Effector memory CD4-positive, alpha-beta T cell (primary cell): ENCODE measurements around the gene SNAP91.

Experiments
- DNase-seq, 3 donors: peaks; one replicate each; pipeline ENCODE4 v3.0.0-alpha.2; 2020
- H3K27ac ChIP-seq: 2 replicates; pipeline ENCODE4 v1.7.0; 2013; ENCODE audit warnings: mild to moderate bottlenecking, low read length, moderate library complexity; ENCODE audit not compliant: insufficient read depth, poor library complexity, severe bottlenecking
- H3K27me3 ChIP-seq: replicated peaks from 2 replicates; pipeline ENCODE4 v1.7.0; 2013; ENCODE audit warnings: mild to moderate bottlenecking, low read length; ENCODE audit not compliant: insufficient read depth, control insufficient read depth, poor library complexity, severe bottlenecking
- H3K36me3 ChIP-seq: 2 replicates; pipeline ENCODE4 v1.7.0; 2013; ENCODE audit warnings: mild to moderate bottlenecking, low read length, moderate library complexity; ENCODE audit not compliant: control insufficient read depth, insufficient read depth
- H3K4me1 ChIP-seq: 2 replicates; pipeline ENCODE4 v1.7.0; 2013; ENCODE audit warnings: low read length, mild to moderate bottlenecking; ENCODE audit not compliant: control insufficient read depth, insufficient read depth, poor library complexity, severe bottlenecking
- H3K4me3 ChIP-seq: 2 replicates; pipeline ENCODE4 v1.7.0; 2013; ENCODE audit warnings: low read length, low read depth, mild to moderate bottlenecking; ENCODE audit not compliant: insufficient read depth, poor library complexity, severe bottlenecking
- H3K9me3 ChIP-seq: 2 replicates; pipeline ENCODE4 v1.7.0; 2013; ENCODE audit warnings: mild to moderate bottlenecking, low read length, moderate library complexity; ENCODE audit not compliant: control insufficient read depth

Gene SNAP91

DNA sequence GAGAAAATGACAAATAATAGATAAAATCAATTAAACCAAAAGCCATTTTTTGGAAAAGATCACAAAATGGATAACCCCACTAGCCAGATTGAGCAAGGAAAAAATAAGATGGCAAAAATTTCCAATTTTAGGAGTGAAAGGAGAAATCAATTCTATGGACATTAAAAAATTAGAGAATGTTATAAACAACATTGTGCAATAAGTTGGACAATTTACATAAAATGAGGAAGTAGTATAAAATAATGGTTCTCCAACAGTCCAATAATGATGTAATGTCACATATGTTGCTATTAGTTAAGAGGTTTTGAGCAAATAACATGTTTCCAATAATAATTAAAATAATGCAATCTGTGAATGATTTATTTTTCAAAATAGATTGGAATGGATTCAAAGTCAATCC, 3.1 kb upstream of the SNAP91 start:
- no peaks in the 10 kb centered on the region for H3K9me3 ChIP-seq
- H3K4me3 ChIP-seq = no peak overlapping the region
- no peaks in the 10 kb centered on the region for H3K36me3 ChIP-seq
- no peak overlapping the region for H3K27ac ChIP-seq
- DNase-seq = no peak
- H3K27me3 ChIP-seq = peaks cover 7% of the 10 kb centered on the region
- no peaks in the 10 kb centered on the region for H3K4me1 ChIP-seq

DNA sequence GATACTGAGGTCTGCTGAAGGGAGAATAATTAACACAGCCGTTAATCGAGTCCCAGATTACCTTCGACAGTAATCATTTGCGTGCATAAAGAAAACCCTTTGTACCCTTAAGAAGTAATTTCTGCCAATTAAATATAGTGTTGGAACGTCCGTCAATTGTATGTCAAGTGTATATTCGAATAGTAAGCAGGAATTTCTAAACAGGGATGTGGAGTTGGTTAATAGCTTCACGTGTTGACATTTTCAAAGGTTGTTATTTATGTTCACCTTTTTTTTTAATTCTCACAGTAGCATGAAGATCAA, 798 bp upstream of the SNAP91 start:
- H3K27me3 ChIP-seq = peaks cover 7% of the 10 kb centered on the region
- H3K4me3 ChIP-seq = no peak overlapping the region
- no peaks in the 10 kb centered on the region for H3K4me1 ChIP-seq
- no peak for DNase-seq
- no peak overlapping the region for H3K27ac ChIP-seq
- H3K36me3 ChIP-seq = no peaks in the 10 kb centered on the region
- no peaks in the 10 kb centered on the region for H3K9me3 ChIP-seq

DNA sequence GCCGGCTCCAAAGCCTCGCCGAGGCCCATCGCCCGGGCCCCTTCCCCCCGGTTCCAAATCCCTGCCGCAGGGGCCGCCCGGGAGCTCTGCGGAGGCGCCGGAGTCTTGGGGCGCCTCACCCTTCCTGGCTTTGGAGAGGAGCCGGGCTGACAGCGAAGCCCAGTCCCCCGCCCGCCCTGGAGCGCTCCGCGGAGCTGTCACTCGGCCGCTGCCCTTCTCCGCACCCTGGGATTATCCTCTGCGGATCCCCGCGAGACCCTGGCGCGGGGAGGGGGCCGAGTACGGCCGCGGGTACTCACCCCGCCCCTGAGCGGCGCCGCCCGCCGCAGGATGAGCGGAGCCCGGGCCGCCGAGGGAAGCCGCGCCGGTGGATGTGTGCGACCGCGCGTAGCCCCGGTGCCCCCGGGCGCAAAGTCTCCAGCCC, 343 bp downstream of the SNAP91 start:
- H3K27me3 ChIP-seq = peaks cover 7% of the 10 kb centered on the region
- no peaks in the 10 kb centered on the region for H3K36me3 ChIP-seq
- DNase-seq = no peak
- H3K4me3 ChIP-seq = no peak overlapping the region
- H3K9me3 ChIP-seq = no peaks in the 10 kb centered on the region
- no peak overlapping the region for H3K27ac ChIP-seq
- no peaks in the 10 kb centered on the region for H3K4me1 ChIP-seq

DNA sequence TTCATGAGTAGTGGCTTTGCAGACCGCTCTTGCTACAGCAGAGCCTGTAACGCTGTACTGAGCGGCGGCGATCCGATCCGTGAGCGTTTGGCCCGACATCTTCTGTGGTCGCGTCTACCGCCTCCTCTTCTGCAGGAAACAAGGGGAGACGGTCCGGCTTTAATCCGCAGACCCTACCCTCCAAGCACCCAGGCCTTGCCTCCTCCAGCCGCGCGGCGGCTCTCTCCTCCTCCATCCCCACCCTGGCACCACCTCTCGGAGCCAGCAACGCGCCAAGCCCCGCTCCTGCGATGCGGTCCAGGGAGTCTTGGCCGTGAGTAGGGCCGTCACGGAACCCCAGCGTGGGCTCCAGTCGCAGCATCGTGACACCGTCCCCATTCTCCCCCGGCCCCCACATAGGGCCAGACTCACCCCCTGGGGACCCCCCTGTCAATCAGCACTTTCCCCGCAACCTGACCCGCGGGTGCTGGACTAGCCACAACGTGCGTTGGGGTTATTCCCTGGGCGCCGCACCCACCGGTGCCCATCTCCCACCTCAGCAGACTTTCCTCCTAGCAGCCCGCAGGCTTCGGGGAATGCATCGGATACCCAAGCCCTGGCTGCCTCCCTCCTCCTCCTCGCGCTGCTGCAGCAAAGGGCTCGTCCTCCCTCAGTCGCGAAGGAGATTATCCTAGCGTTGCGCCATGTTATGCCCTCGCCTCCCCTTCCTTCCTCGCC, 914 bp downstream of the SNAP91 start:
- H3K4me1 ChIP-seq = no peaks in the 10 kb centered on the region
- H3K9me3 ChIP-seq = no peaks in the 10 kb centered on the region
- H3K36me3 ChIP-seq = no peaks in the 10 kb centered on the region
- no peak for DNase-seq
- H3K4me3 ChIP-seq = no peak overlapping the region
- peaks cover 7% of the 10 kb centered on the region for H3K27me3 ChIP-seq
- H3K27ac ChIP-seq = no peak overlapping the region

DNA sequence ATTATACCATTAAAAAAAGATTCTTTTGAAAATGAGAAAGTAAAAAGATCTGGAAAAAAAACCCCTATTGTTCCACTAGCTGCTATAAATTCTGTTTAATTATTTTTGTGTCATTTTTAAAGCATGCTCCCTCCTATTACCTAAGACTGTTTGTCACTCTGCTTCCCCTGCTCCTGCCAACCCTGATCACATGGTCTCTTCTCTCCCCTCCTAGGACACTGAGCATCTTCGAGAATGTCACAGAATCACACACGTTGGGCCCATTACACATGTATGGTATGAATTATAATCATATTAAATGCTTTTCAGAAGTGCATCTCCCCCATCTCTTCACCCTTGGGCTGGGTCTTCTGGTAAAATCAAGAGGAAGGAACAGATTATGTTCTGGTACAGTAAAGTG, 6.2 kb downstream of the SNAP91 start:
- H3K27ac ChIP-seq = no peak overlapping the region

DNA sequence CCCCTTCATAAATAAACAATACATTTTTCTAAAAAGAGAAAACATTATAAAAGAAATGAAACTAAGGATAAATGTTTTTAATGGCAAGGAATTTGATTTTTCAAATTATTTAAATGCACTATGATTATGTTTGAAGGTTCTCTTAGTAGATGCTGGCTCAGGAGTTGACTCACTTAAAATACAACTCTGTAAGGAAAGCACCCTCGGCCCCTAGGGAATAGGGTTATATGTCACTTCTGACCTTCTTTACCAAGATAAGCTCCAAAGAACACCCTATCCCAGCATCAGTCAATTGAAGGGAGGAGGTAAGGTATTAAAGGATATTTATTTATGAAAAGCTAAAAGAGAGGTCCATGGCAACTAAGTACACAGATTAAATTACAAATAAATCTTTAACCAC, 6.8 kb downstream of the SNAP91 start:
- Histone ChIP-seq H3K4me3 (no peak overlapping the region), H3K27ac (no peak overlapping the region), H3K4me1 (no peaks in the 10 kb centered on the region), H3K27me3 (no peaks in the 10 kb centered on the region), H3K36me3 (no peaks in the 10 kb centered on the region), H3K9me3 (no peaks in the 10 kb centered on the region)
- no peak for DNase-seq

More for the DNA sequence above, 6.2 kb downstream of the SNAP91 start:
- Histone ChIP-seq H3K9me3 (no peaks in the 10 kb centered on the region), H3K4me1 (no peaks in the 10 kb centered on the region), H3K4me3 (no peak overlapping the region), H3K27me3 (peaks cover 2% of the 10 kb centered on the region), H3K36me3 (no peaks in the 10 kb centered on the region)
- no peak for DNase-seq

DNA sequence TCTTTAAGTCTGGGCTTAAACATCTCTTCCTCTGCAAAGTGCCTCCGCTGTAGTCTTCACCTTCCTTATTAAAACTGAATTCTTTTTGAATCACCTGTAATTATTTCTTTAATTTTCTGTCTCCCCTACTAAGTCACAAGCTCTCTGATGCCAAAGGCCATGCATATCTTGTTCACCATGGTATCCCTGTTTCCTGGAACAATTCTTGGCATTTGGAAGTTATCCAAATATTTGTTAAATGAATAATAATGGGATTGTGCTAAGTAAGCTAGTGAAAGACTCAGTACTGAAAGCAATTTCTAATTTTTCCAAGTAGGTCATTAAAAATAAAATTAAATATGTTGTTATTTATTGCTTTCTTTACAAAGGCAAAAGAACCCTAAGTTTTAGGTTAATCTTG, 12.2 kb downstream of the SNAP91 start:
- no peaks in the 10 kb centered on the region for H3K9me3 ChIP-seq
- no peaks in the 10 kb centered on the region for H3K27me3 ChIP-seq
- no peaks in the 10 kb centered on the region for H3K36me3 ChIP-seq
- no peak overlapping the region for H3K4me3 ChIP-seq
- H3K4me1 ChIP-seq = no peaks in the 10 kb centered on the region
- H3K27ac ChIP-seq = no peak overlapping the region
- no peak for DNase-seq

DNA sequence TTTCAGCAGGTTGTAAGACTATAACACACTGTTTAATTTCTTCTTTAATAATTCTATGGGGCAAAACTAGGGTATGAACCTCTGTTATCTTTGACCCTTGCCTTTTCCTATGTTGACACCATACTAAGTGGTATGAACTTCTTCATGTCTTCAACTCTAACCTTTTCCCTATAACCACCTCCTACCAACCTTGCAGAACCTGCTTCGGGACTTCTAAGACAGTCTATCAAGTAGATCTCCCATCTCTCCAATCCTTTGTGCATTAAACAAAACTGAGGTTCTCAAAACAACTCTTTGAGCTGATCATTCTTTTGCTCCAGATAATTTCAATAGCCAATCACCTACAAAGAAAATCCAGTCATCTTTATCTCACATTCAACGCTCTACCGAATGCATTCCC, 23.4 kb downstream of the SNAP91 start:
- H3K27me3 ChIP-seq = no peaks in the 10 kb centered on the region
- H3K9me3 ChIP-seq = no peaks in the 10 kb centered on the region
- no peaks in the 10 kb centered on the region for H3K36me3 ChIP-seq
- H3K4me3 ChIP-seq = no peak overlapping the region
- no peak for DNase-seq
- no peaks in the 10 kb centered on the region for H3K4me1 ChIP-seq
- H3K27ac ChIP-seq = no peak overlapping the region

DNA sequence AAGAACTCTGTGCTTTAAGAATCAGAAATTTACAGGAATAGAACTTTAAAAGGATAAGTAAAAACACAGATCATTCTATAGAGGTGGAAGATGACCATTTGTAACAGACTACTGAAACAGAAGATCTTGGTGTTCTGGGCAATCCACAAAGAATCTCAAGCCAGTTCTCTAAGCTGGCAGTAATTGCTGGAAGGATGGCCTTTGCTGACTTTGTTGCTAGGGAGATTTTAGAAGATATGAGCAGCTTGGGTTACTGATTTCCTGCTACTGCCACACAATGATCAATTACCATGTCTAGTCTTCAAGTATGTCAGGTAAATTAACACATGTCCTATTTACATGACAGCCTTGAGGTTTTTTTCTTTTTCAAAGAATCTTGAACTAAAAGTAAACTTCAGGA, 31.1 kb downstream of the SNAP91 start:
- no peaks in the 10 kb centered on the region for H3K9me3 ChIP-seq
- no peaks in the 10 kb centered on the region for H3K27me3 ChIP-seq
- DNase-seq = no peak
- H3K4me1 ChIP-seq = no peaks in the 10 kb centered on the region
- no peak overlapping the region for H3K27ac ChIP-seq
- no peak overlapping the region for H3K4me3 ChIP-seq
- no peaks in the 10 kb centered on the region for H3K36me3 ChIP-seq

DNA sequence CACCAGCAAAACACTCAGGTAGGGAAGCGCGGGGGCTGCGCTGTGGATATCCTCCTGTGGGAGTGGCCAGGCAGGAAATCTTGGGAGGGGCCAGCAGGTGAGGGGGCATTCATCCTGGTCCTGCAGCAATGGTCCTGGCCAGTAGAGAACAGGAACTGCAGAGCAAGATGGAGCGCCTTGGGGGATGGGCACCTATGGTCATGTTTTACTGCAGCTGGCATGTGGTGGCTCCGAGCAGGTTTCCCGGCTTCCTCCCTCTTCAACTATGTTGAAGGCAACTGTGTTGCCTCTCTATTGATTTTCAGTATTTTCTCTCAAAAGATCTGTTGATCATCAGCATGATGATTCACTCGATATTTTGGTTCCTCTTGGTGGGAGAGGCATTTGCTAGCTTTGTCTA, 70.9 kb downstream of the SNAP91 start:
- H3K27me3 ChIP-seq = no peaks in the 10 kb centered on the region
- no peaks in the 10 kb centered on the region for H3K36me3 ChIP-seq
- H3K4me3 ChIP-seq = no peak overlapping the region
- H3K27ac ChIP-seq = no peak overlapping the region
- no peaks in the 10 kb centered on the region for H3K4me1 ChIP-seq
- no peak for DNase-seq
- H3K9me3 ChIP-seq = no peaks in the 10 kb centered on the region
